Stimulated activated CD8-positive, alpha-beta memory T cell treated with anti-CD3 and anti-CD28 coated beads, Interleukin-12 subunit alpha, Interleukin-12 subunit beta, amount 100 ng/mL, for 4 hours (primary cell): Measurements from ENCODE around the gene SHANK3.

Source experiments
- DNase-seq: peaks from one replicate; pipeline ENCODE4 v3.0.0-alpha.2; 2020; ENCODE audit warnings: low read depth

The SHANK3 gene

DNA sequence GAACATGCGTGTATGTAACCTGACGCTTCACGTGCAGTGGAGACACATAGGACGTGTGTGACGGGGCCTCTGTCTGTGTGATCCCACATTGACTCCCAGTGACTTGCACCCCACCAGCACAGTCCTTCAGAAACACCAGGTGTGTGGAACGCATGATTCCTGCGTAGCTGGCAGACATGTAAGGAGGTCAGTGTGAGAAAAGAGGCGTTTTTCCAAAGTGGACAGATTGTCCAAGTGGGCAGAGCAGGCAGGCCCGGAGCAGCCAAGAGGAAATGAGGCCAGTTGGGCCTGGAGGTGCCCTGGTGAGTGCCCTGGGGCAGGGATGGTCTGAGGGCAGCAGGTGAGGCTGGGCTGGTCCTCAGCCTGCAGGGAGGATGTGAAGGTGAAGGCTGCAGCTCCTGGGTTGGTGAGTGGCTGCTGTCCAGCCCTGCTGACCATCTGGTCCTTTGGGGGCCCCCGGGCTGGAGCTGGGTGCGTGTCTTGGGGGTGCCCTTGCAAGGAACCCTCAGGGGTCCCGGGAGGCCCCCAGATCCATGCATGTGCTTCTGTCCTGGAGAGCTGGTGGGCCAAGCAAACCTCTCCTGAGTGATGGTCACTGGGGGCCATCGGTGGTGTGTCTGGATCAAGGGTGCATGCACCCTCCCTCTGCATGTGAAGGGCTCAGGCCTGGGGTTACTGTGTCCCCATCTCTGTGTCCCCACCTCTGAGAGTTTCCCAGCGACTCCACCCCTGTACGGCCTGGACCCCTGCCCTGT, 26.6 kb downstream of the SHANK3 start:
- DNase-seq, result no peak

GRCh38 chr22:50699756-50700386, 27.2 kb downstream of the SHANK3 start:
- DNase-seq, result no peak

- no peak for DNase-seq
Observed at GRCh38 chr22:50700387-50701075, 27.9 kb downstream of the SHANK3 start.

DNA sequence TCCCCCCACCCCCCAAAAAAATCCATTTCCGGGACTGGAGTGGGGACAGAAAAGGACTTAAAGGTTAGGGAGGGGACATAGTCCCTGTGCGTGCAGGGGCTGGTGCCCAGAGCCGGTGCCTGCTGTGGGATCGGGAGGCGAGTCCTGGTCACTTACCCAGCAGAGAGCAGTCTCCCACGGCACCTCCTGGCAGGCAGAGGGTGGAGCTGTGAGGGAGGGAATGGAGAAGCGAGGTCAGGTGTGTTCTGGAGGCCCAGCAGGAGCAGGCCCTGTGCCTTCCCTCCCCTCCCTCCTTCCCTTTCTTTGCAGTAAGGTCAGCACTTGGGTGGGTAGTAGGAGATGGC, 28.4 kb downstream of the SHANK3 start:
- DNase-seq, result no peak

DNA sequence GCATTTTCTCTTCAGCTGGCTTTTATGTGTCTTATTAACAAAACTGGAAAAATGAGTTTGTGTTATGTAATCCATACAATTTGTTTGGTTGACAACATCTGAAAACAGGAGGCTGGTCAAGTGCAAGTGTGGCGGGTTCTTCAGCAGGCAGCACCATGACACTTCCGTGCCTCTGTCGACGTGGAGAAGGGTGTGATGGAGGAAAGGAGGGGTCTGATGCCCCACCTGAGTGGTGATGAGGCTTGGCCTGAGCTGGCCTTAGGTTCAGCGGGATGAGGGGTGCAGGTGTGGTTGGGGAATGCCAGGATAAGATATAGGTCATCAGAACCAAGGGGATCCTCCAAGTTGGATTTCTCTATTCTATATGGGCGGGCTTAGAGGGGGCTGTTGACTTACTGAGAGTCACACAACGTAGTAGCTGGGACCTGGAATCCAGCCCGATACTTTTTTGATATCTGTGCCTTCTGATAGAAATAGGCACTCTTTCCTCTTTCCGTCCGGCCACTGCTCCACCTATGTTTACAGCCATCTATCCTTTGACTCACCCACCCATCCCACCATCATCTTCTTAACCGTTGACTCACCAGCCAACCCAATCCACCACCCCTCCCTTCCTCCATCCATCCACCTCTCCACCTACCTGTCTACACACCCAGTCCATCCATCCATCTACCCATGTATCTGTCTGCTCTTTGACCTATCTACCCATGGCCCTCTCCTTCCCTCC, 29.0 kb downstream of the SHANK3 start:
- no peak for DNase-seq

DNA sequence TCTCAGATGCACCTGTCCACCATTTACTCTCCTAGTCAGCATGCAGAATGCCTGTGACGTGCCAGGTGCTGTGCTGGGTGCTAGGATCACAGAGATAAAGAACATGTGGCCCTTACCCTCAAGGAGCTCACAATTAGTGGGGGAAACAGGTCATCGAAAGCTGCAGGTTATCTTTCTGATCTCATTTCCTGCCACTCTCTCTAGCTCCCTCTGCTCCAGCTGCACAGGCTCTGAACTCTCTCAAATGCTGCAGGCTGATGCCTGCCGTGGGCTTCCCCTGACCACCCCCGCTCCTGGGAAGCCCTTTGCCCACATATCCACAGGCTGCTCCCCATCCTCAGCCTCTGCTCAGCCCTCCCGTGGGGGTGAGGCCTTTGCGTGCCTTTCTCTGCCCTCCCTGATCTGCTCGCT, 29.6 kb downstream of the SHANK3 start:
- DNase-seq, result no peak

- DNase-seq, result no peak
Observed at GRCh38 chr22:50702821-50703725, 30.4 kb downstream of the SHANK3 start.

DNA sequence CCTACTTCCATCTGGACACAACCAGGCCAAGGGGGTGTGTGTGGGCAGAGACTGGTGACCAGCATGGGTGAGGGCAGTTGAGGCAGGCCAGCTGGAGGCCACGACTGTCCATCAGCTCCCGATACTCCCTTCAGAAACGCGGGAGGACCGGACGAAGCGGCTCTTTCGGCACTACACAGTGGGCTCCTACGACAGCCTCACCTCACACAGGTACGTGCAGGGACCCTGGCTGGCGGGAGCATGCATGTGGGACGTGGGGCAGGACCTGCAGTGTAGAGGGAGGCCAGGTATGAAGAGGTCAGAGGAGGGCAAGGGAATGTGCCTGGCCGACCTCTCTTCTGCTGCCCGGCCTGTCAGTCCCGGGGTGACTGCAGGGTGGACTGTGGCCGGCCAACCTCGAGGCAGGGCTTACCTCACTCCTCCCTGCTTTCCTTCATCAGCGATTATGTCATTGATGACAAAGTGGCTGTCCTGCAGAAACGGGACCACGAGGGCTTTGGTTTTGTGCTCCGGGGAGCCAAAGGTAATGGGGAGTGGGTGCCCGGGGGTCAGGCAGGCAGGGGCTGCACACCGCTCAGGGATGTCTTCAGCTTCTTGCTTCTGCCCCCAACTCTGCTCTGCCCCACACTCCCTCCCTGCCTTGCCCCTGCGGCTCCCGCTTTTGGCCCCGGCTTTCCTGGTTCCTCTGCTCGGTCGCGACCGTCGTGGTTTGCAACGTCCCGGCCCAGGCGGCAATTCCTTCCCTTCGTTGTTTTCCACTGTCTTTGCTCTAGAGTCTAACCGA, 31.3 kb downstream of the SHANK3 start:
- no peak for DNase-seq

GRCh38 chr22:50704510-50705218, 32.0 kb downstream of the SHANK3 start:
- DNase-seq, result no peak

DNA sequence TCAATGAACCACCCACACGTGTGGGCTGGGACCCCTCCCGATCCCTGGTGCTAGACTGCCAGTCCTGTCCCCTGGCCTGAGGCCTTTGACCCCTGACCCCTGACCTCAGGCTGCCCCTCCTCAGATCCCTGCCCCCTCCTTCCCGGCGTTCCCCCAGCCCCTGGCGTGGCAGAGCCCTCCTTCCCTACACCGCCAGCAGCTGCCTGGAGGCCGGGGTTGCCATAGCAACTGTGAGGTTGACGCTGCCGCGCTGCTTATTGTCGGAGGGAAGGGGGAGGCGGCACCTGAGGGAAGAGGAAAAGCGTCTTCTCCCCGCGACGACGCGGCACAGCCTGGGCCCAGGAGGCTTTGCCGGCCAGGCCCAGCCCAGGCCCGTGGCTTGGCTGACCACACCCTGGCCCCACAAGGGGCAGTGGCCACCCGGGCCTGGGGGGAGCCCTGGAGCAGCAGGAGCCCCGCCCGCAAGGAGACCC, 32.6 kb downstream of the SHANK3 start:
- DNase-seq, result no peak

GRCh38 chr22:50705851-50706351, 33.3 kb downstream of the SHANK3 start:
- DNase-seq, result no peak

- DNase-seq, result no peak
Observed at GRCh38 chr22:50706481-50707125, 34.0 kb downstream of the SHANK3 start.

DNA sequence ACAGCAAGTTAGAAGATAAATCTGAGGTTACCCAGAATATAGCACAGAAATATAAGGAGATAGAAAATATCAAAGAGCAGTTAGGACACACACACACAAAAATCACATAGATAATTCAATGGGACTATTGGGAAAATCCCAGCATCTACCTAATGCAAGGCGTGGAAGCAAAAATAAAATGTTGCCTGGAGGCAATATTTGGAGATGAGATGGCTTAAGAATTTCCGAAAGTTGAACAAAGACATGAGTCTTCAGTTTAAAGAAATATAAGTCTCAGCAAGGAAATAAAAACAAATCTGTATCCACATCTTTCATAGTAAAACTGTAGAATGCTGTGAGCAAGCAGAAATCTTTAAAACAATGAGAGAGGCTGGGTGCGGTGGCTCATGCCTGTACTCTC, 35.9 kb downstream of the SHANK3 start:
- DNase-seq, result no peak

- DNase-seq, result no peak
Observed at GRCh38 chr22:50708996-50709395, 36.4 kb downstream of the SHANK3 start.

- DNase-seq, result no peak
Observed at GRCh38 chr22:50710221-50710620, 37.6 kb downstream of the SHANK3 start.

DNA sequence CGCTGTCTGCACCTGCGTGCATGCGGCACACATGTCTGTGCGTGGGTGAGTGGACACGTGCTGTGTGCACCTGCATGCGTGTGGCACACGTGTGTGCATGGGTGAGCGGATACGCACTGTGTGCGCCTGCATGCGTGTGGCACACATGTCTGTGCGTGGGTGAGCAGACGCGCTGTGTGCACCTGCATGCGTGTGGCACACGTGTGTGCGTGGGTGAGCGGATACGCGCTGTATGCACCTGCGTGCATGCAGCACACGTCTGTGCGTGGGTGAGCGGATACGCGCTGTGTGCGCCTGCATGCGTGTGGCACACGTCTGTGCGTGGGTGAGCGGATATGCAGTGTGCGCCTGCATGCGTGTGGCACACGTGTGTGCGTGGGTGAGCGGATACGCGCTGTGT, 38.3 kb downstream of the SHANK3 start:
- no peak for DNase-seq

DNA sequence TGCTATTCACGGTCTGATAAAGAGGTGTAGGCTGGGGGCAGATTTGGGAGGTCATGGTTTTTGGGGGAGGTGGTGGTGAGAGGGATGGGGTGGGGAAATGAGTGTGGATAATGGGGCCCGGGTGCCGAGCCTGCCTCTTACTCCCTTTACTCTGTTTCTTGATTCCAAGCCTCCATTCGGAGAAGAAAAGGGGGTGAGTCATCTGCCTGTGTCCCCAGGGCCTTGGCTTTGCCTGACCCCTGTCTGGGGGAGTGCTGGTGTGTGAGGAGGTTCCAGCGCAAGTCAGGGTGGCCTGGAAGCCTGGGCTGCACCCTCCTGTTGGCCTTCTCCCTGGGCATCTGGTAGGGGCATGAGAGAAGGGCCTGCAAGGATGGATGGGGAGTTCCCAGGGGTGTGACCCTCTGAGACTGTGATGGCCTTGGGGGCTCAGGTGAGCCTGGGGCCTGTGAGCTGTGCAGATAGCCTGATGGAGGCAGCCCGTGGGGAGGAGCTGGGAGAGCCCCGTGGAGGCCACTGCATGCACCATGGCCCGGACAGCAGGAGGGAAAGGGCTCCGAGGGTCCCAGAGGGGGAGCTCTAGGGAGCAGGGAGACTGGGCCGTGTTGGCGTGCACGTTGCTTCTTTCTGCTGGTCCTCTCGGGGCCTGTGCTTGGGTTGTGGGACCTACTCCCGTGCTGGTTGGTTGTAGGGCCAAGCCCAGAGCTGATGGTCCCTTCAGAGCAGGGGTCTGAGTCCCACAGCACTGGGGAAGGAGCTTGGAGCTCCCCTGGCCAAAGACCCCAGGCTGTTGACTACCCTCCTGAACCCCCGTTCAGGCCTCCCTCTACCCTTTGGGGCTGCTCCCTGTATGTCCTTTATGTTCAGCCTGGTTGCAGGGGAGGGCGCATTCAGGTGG, 39.1 kb downstream of the SHANK3 start:
- no peak for DNase-seq

DNA sequence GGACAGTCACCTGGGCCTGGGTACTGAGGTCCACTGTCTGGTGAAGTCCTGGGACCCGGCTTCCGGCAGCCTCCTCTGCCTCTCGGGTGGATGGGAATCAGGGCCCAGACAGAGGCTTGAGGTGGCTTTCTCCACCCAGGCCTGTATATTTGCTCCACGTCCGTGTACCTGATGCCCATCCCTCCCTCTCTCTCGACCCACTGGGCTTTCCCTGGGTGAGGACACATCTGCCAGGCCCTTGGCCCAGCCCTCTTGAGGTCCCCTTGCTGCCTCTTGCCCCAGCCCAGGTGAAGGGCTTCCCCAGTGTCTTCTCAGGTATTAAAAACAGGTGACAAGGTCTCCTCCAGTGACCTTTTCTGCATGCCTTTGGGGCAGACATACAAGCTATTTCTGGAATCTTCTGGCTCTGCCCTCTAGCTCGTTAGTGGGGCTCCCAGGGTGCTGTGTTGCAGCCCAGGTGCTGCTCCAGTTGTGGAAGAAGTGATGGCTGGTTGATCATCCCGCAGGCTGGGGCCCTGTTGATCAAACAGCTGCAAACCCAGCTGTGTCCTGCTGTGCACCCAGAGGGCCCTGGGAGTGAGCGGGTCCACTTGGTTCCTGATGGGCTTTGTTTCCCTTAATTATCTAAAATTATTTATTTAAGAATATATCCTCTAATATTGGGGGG, 39.9 kb downstream of the SHANK3 start:
- no peak for DNase-seq
